ENCODE data around the gene CHFR.
"Not testable (repeated sequence)": the region's sequence is repeated elsewhere in the genome, so short reads cannot be mapped to it uniquely, and the experiment has no call there.

GRCh38 chr12:132855211-132855610 is 32.2 kb downstream of the CHFR start:
- TF ChIP-seq CTCF (conservative IDR thresholded peaks at IDR 0.05 in 1 of 2, IDR thresholded peaks at IDR 0.05 in 1 of 2; ENCODE audit: extremely low read depth in 1 of 2, insufficient read depth in 1 of 2, low read depth in 1 of 2, low read length in 2 of 2); EZH2 (IDR thresholded peaks at IDR 0.05; ENCODE audit: borderline replicate concordance, low read length): not testable (repeated sequence)
